ENCODE measurements around the gene ARHGAP20.

Gene ARHGAP20

GRCh38 chr11:110757962-110758755 is 45.9 kb upstream of the ARHGAP20 start:
- H3K36me3 ChIP-seq (ENCODE audit: control insufficient read depth in 2 of 2, insufficient read depth in 1 of 2, low read length in 2 of 2) = no peaks in the 10 kb centered on the region
- TF ChIP-seq ZNF26 (tag by site-specific recombination; IDR thresholded peaks at IDR 0.05) (no peak), ZNF121 (tag by site-specific recombination; IDR thresholded peaks at IDR 0.05) (no peak), YY2 (tag by site-specific recombination; IDR thresholded peaks at IDR 0.05) (no peak), PRDM6 (tag by site-specific recombination; IDR thresholded peaks at IDR 0.05) (no peak), ZNF558 (tag by site-specific recombination; IDR thresholded peaks at IDR 0.05) (no peak), ZNF211 (tag by site-specific recombination; IDR thresholded peaks at IDR 0.05; ENCODE audit: low read depth) (no peak), SETDB1 (IDR thresholded peaks at IDR 0.05; ENCODE audit: insufficient read length, low read length) (no peak), ZNF112 (tag by site-specific recombination; IDR thresholded peaks at IDR 0.05) (no peak)
- ChIA-PET POLR2A (no interaction called here), CTCF (interaction anchor here (0.8 kb wide), 1 partner anchor 19 kb away, joined by 4 read pairs; no protein-coding TSS in a partner anchor)
- H3K4me3 ChIP-seq (ENCODE audit: low read depth, low read length) = no peak overlapping the region
- H3K4me1 ChIP-seq (ENCODE audit: control insufficient read depth, insufficient read depth, low read length) = peaks cover 4% of the 10 kb centered on the region; the same call in 1 of the 2 replicates
- no peak overlapping the region for H3K27ac ChIP-seq (ENCODE audit: extremely low read depth, low read depth, low read length)
- no peaks in the 10 kb centered on the region for H3K9me3 ChIP-seq (ENCODE audit: control insufficient read depth, insufficient read depth, low read depth, low read length)

GRCh38 chr11:110757066-110757465 is 44.8 kb upstream of the ARHGAP20 start:
- TF ChIP-seq TRIM28 (IDR thresholded peaks at IDR 0.05; ENCODE audit: borderline replicate concordance, low read length) (no peak), ZNF670 (tag by site-specific recombination; IDR thresholded peaks at IDR 0.05; ENCODE audit: low read depth) (no peak), PRDM1 (tag by site-specific recombination; IDR thresholded peaks at IDR 0.05) (no peak)
- Histone ChIP-seq H3K4me3 (ENCODE audit: low read depth, low read length) (no peak overlapping the region), H3K9me3 (ENCODE audit: control insufficient read depth, insufficient read depth, low read depth, low read length) (no peaks in the 10 kb centered on the region), H3K27ac (ENCODE audit: extremely low read depth, low read depth, low read length) (no peak overlapping the region), H3K4me1 (ENCODE audit: control insufficient read depth, insufficient read depth, low read length) (no peaks in the 10 kb centered on the region; the same call in 1 of the 2 replicates), H3K36me3 (ENCODE audit: control insufficient read depth in 2 of 2, insufficient read depth in 1 of 2, low read length in 2 of 2) (no peaks in the 10 kb centered on the region)
- ChIA-PET CTCF (interaction anchor here (0.6 kb wide), 1 partner anchor 32 kb away, joined by 3 read pairs; no protein-coding TSS in a partner anchor), POLR2A (interaction anchor here (0.5 kb wide), 1 partner anchor 567 kb away, joined by 3 read pairs; no protein-coding TSS in a partner anchor)

- no peak overlapping the region for H3K27ac ChIP-seq (ENCODE audit: extremely low read depth, low read depth, low read length)
- ChIA-PET CTCF (interaction anchor here (0.7 kb wide), 1 partner anchor 690 kb away, joined by 3 read pairs; no protein-coding TSS in a partner anchor), POLR2A (no interaction called here)
- no peaks in the 10 kb centered on the region for H3K36me3 ChIP-seq (ENCODE audit: control insufficient read depth in 2 of 2, insufficient read depth in 1 of 2, low read length in 2 of 2)
- TF ChIP-seq ZNF768 (tag by site-specific recombination; IDR thresholded peaks at IDR 0.05) = no peak
- TF ChIP-seq ZNF701 (tag by site-specific recombination; IDR thresholded peaks at IDR 0.05) = no peak
- H3K9me3 ChIP-seq (ENCODE audit: control insufficient read depth, insufficient read depth, low read depth, low read length) = no peaks in the 10 kb centered on the region
- H3K4me1 ChIP-seq (ENCODE audit: control insufficient read depth, insufficient read depth, low read length) = no peaks in the 10 kb centered on the region; the same call in 1 of the 2 replicates
- H3K4me3 ChIP-seq (ENCODE audit: low read depth, low read length) = no peak overlapping the region
These were observed 43.7 kb upstream of the ARHGAP20 start for GRCh38 chr11:110755941-110756340.

GRCh38 chr11:110752890-110753289 is 40.7 kb upstream of the ARHGAP20 start:
- no peak overlapping the region for H3K27ac ChIP-seq (ENCODE audit: extremely low read depth, low read depth, low read length)
- no peaks in the 10 kb centered on the region for H3K9me3 ChIP-seq (ENCODE audit: control insufficient read depth, insufficient read depth, low read depth, low read length)
- POLR2A ChIA-PET = no interaction called here
- no peak overlapping the region for H3K4me3 ChIP-seq (ENCODE audit: low read depth, low read length)
- CTCF ChIA-PET = interaction anchor here (0.6 to 0.7 kb wide), 2 partner anchors 309 to 1803 kb away, joined by 3 to 5 read pairs; no protein-coding TSS in a partner anchor
- H3K4me1 ChIP-seq (ENCODE audit: control insufficient read depth, insufficient read depth, low read length) = no peaks in the 10 kb centered on the region
- no peak for TF ChIP-seq ZNF274 (IDR thresholded peaks at IDR 0.05; ENCODE audit: low read length)
- TF ChIP-seq ZNF274 (tag by site-specific recombination; IDR thresholded peaks at IDR 0.05; ENCODE audit: borderline replicate concordance) = no peak
- TF ChIP-seq SETDB1 (IDR thresholded peaks at IDR 0.05; ENCODE audit: insufficient read length, low read length) = peak; percentile 94
- TF ChIP-seq TRIM28 (IDR thresholded peaks at IDR 0.05; ENCODE audit: borderline replicate concordance, low read length) = peak; percentile 46; the same call in 1 of the 2 replicates
- no peaks in the 10 kb centered on the region for H3K36me3 ChIP-seq (ENCODE audit: control insufficient read depth in 2 of 2, insufficient read depth in 1 of 2, low read length in 2 of 2)
